Activated CD8-positive, alpha-beta memory T cell treated with anti-CD3 and anti-CD28 coated beads, Interleukin-2, amount 50 U/mL, for 4 hours (primary cell): ENCODE data around the gene PDXDC1.
"Not testable (repeated sequence)": the region's sequence is repeated elsewhere in the genome, so short reads cannot be mapped to it uniquely, and the experiment has no call there.

Experiments
- DNase-seq: peaks from one replicate; pipeline ENCODE4 v3.0.0-alpha.2; 2020

Gene PDXDC1

DNA sequence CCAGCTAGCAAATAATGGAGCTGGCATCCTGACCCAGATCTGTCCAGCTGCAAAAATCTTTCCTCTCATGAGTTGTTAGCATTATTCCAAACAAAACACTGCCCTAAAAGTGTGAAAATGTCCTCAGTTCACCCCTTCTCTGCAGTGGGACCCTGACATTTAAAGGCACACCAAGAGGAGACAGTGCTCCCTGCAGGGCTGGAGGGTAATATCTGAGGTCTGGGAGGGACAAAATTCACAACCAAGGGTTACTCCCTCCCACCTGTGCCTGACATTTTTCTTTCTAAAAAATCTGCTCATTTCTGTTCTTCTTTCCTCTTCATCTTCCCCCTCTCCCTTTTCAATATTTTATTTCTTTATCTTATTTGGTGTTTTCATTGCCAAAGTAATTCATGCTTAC lies 191.4 kb downstream of the PDXDC1 start:
- not testable (repeated sequence) for DNase-seq

DNA sequence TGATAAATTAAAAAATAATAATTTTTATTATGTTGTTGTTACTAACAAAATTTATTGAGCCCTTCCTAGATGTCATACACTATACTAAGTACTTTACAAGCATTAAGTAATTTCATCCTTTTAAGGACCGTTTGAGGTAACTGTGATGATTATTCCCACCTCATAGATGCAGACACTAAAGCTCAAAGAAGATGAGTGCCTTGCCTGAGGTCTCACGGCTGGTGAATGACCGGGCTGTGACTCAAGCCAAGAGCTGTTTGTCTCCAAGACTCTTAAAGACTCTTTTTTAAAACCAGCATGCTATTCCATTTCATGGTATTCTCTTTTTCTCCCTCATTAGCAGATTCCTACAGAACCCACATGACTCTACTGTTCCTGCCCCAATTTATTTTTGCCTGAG lies 193.5 kb downstream of the PDXDC1 start:
- not testable (repeated sequence) for DNase-seq

DNA sequence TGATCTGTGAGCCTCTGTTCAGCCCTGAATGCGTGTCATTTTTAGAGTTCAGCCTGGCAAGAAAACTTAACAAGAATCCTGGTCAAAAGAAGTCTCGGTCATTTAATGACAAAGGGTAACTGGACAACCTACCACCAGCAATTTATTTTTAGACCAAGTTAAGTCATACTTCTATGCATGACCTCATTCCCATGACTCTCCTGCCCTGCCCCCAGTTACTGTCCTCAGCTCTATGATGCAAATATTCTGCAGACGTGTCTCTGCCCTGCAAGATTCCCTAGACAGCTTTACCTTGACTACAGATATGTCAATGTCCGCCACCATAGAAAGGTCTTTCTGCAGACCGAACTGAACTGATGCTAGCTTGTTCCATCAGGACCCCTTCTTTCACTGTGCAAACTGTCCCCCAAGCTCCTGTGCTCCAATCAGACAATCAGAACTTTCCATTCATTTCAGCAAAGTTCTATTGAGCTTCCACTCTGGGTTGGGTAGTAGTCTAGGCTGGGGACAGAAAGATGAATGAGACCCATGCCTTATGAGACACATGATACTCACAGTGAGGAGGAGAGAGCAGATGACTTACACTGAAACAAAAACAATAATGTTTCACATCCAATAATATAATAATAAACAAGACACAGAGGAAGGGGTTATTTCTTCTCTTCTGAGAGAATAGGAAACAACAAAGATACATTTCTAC lies 194.3 kb downstream of the PDXDC1 start:
- not testable (repeated sequence) for DNase-seq

DNA sequence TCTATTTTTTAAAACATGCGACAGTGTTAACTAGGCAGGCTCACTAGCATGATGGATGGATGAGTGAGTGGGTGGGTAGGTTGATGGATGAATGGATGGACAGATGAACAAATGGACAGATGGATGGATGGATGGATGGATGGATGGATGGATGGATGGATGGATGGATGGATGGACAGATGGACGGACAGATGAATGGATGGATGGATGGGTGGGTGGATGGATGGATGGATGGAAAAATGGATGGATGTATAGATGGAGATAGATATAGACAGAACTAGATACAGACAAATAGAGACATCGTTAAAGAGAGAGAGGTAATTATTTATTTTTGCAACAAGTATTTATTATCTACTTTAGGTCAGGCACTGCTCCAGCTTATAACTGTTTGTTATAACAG lies 205.1 kb downstream of the PDXDC1 start:
- not testable (repeated sequence) for DNase-seq

DNA sequence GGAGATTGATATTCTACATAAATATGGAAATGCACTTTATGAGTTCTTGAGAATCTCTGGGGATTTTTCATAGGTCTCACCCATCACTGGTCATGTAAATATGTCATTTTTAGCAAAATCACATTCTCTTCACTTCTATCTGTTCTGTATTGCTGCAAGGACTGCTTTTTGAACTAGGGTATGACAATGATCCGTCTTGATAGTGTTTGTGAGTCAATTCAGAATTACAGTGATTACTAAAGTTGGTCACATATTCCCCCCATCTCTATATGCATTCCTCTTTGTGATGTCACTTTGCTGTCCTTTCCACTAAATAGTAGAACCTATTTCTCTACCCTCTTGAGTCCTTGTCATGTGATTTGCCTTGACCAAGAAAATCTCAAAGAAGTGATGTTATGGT lies 206.1 kb downstream of the PDXDC1 start:
- DNase-seq, result not testable (repeated sequence)

DNA sequence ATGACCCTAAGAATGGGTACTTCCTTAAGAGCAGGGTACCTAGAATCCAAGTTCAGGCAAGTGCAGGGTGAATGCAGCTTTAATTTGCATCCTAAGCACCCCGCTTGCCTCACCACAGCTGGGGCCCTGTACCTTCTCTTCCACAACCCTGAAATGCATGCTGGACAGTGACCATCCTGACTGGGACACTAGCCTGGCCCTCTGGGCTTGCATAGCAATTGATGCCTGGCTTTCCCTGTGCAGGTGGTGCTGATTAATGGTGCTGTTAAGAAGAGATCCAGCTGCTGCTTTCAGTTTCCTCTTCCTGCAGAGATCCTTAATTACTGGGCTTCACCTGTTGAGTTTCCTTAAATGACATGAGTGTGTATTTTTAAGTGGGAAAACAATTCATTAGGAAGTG lies 209.2 kb downstream of the PDXDC1 start:
- not testable (repeated sequence) for DNase-seq
